ENCODE measurements around the gene FBN3. TPM values are rescaled to one million over a fixed set of nuclear protein-coding genes. Genes with fewer than 3 reads are reported as not detected.
A peak's percentile ranks its signal among the peaks of the same experiment; 100 is the strongest.

The FBN3 gene
- 1 to 10 TPM in 3 of 4 donors, under 1 TPM in 1; 0.13 to 8.7 (median 2.5) TPM for total RNA-seq

DNA sequence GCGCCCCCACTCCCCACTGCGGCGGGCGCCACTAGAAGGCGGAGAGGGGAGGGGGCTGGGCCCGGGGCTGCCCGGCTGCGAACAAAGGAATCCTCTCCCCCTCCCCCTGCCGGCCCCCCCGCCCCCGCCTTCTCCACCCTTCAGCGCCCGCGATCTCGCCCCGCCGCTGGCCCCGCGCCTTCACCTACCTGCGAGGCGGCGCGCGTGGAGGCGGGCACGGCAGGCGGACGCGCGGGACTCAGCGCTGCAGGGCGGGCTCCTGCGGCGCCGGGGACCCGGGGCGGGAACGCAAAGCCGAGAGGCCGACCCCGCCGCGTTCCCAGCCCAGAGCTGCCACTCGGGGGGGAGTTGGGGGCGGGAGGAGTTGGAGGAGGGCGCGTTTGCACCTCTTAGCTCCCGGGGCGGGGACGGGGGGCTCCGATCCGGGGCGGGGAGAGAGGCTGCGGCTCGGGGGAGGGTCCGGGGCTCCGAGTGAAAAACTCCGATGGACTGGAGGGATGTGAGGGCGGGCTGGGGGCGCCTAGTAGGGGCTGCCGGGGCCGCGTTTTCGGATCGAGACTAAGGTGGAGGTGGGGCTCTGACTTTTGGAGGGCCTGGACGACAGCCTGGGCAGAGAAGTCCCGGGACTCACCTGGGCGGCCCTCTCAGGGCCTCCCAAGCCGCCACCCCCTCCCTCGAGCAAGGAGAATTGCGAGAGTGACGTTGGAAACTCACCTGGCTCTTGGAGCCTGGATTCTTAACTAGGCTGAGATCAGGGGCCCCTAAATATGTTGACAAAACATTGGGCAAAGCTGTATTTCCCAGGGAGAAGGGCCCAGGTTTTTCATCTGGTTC is at the start of gene FBN3:
TSS of gene FBN3 (minus strand) at position 332 of the 834 bp plus-strand sequence. CDS start 2,112 bp downstream, outside the sequence.
- WGBS, 2 donors, result 5 to 14% methylated on average over 8 to 20 of the region's 72 CpGs
- intact Hi-C loops (cut with DNase I), result no loop called here
- Histone ChIP-seq H3K27ac (peak within 1 kb of the TSS in 1 of 3 donors; percentile 1), H3K27me3 (no peaks in the 10 kb centered on the region), H3K9me3 (no peaks in the 10 kb centered on the region), H3K36me3 (no peaks in the 10 kb centered on the region), H3K4me3 (replicated peaks in 1 of 3) (peak within 1 kb of the TSS in 1 of 3 donors; percentile 16), H3K4me1 (peaks cover 21 to 32% of the 10 kb centered on the region in 2 donors)
- no peak for TF ChIP-seq POLR2A (IDR thresholded peaks at IDR 0.05)
- TF ChIP-seq, protein P1, sequence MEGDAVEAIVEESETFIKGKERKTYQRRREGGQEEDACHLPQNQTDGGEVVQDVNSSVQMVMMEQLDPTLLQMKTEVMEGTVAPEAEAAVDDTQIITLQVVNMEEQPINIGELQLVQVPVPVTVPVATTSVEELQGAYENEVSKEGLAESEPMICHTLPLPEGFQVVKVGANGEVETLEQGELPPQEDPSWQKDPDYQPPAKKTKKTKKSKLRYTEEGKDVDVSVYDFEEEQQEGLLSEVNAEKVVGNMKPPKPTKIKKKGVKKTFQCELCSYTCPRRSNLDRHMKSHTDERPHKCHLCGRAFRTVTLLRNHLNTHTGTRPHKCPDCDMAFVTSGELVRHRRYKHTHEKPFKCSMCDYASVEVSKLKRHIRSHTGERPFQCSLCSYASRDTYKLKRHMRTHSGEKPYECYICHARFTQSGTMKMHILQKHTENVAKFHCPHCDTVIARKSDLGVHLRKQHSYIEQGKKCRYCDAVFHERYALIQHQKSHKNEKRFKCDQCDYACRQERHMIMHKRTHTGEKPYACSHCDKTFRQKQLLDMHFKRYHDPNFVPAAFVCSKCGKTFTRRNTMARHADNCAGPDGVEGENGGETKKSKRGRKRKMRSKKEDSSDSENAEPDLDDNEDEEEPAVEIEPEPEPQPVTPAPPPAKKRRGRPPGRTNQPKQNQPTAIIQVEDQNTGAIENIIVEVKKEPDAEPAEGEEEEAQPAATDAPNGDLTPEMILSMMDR (IDR thresholded peaks at IDR 0.05), result no peak
- DNase-seq, result peak; percentile 41 to 84

DNA sequence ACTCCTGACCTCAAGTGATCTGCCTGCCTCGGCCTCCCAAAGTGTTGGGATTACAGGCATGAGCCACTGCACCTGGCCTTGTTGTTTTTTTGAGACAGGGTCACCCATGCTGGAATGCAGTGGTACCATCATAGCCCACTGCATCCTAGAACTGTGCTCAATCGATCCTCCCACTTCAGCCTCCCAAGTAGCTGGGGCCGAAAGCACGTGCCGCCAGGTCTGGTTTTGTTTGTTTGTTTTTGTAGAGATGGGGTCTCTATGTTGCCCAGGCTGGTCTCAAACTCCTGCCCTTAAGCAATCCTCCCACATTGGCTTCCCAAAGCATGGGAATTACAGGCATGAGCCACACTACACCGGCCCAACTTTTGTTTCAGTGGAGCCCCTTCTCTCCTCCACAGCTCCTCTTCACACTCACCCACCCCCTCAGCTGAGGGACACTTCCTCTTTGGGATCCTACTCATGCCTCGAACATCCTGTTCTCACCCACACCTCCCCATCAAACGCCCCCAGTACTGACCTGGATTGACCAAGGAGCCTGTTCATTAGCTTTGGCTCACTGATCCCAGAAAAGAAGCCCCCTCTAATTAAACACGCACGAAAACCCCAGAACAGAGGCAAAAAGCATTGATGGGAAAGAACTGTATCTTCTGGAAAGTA is 47.0 kb upstream of the FBN3 start:
- H3K36me3 ChIP-seq, result no peaks in the 10 kb centered on the region
- H3K27me3 ChIP-seq, result no peaks in the 10 kb centered on the region
- intact Hi-C loops (cut with DNase I), result no loop called here
- peaks cover 4 to 6% of the 10 kb centered on the region in 2 donors for H3K4me1 ChIP-seq
- 60 to 61% methylated on average over 10 of the region's 10 CpGs for WGBS, 2 donors
- no peak overlapping the region for H3K4me3 ChIP-seq (replicated peaks in 1 of 3)
- TF ChIP-seq, protein P1 (IDR thresholded peaks at IDR 0.05), result no peak
- no peak for TF ChIP-seq POLR2A (IDR thresholded peaks at IDR 0.05)
- no peaks in the 10 kb centered on the region for H3K9me3 ChIP-seq
- no peak overlapping the region for H3K27ac ChIP-seq
- DNase-seq, result no peak

DNA sequence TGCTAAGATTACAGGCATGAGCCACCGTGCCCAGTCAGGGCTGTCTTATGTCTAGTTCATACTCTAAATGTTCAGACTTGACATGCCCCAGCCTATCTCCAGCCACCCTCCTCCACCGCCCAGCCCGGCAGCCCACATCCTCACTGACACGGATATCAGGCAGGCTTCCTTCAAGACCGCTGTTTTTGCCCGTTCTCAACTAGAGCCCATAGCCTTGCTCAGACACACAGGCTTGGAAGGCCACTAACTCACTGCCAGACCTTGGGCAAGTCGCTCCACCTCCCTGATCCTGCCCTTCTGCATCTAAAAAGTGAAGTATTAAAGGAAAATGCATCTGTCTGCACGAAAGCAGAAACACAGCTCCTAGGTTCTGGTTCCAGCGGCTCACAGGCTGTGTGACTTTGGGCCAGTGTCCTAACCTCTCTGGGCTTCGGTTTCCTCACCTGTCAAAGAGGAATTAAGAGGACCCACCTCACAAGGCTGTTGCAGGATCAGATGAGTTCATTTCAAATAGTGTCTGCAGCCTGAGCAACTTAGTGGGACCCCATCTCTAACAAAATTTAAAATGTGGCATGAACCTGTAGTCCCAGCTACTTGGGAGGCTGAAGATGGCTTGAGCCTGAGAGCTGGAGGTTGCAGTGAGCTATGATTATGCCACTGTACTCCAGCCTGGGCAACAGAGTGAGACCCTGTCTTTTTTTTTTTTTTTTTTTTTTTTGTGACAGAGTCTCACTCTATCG is 45.3 kb upstream of the FBN3 start:
- Histone ChIP-seq H3K27ac (no peak overlapping the region), H3K9me3 (no peaks in the 10 kb centered on the region), H3K27me3 (no peaks in the 10 kb centered on the region), H3K4me3 (replicated peaks in 1 of 3) (no peak overlapping the region), H3K36me3 (no peaks in the 10 kb centered on the region), H3K4me1 (peaks cover 4 to 6% of the 10 kb centered on the region in 2 donors)
- DNase-seq, result no peak
- TF ChIP-seq POLR2A (IDR thresholded peaks at IDR 0.05), result no peak
- TF ChIP-seq, protein P1 (IDR thresholded peaks at IDR 0.05), result no peak
- WGBS, 2 donors, result 75 to 77% methylated on average over 10 to 11 of the region's 11 CpGs
- intact Hi-C loops (cut with DNase I), result no loop called here

DNA sequence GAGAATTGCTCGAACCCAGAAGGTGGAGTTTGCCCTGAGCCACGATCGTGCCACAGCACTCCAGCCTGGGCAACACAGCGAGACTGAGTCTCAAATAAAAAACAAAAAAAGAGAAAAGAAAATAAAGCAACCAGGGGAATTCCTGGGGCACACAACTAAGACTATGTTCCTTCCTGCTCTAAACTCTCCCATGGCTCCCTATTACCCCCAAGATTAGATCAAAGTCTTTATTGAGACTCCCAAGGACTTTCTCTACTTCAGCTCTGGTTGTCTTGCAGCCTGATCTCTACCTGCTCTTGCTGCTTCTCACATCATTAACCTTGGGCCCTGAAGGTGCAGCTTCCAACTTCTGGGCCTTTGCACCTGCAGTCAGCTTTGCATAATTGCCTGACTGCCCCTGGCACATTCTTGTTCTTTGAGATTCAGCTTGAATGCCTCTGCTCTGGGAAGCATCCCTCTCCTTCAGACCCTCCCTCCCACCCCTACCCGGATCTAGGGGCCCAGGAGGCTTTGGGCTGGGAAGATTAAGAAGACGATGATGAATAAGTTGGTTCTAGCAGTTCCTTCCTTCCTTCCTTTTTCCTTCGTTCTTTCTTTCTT is 42.9 kb upstream of the FBN3 start:
- Histone ChIP-seq H3K9me3 (no peaks in the 10 kb centered on the region), H3K36me3 (no peaks in the 10 kb centered on the region), H3K27ac (no peak overlapping the region), H3K27me3 (no peaks in the 10 kb centered on the region), H3K4me3 (replicated peaks in 1 of 3) (no peak overlapping the region), H3K4me1 (peaks cover 4 to 6% of the 10 kb centered on the region in 2 donors)
- intact Hi-C loops (cut with DNase I), result no loop called here
- TF ChIP-seq, protein P1 (IDR thresholded peaks at IDR 0.05), result no peak
- no peak for TF ChIP-seq POLR2A (IDR thresholded peaks at IDR 0.05)
- 74 to 75% methylated on average over 7 of the region's 7 CpGs for WGBS, 2 donors
- no peak for DNase-seq
